Medulla oblongata (tissue), 1 donor: Measurements from ENCODE around the gene ADAM12.

Experiments
- DNase-seq: peaks from one replicate; pipeline ENCODE4 v3.0.0-alpha.2; 2015; ENCODE audit errors: extremely low spot score

ADAM12 gene

GRCh38 chr10:126314863-126315493 lies 73.3 kb downstream of the ADAM12 start:
- no peak for DNase-seq

DNA sequence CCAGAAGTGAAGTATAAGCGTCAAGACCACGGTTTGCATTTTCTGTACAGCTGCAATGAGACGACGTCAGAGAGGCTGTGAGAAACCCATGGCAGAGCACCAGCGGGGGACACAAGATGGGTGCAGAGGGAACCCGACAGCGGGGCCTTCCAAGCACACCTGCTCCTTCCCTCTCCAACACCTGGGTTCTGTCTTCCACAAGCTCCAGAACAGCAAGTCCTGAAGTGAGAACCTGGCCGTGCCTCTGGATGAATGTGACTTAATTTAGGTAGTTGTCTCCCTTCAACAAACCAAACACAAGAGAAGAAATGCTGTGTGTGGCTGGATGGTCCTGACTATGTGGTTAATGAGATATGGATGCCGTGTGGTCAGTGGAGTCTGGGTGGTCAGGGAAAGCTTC lies 76.1 kb downstream of the ADAM12 start:
- no peak for DNase-seq

DNA sequence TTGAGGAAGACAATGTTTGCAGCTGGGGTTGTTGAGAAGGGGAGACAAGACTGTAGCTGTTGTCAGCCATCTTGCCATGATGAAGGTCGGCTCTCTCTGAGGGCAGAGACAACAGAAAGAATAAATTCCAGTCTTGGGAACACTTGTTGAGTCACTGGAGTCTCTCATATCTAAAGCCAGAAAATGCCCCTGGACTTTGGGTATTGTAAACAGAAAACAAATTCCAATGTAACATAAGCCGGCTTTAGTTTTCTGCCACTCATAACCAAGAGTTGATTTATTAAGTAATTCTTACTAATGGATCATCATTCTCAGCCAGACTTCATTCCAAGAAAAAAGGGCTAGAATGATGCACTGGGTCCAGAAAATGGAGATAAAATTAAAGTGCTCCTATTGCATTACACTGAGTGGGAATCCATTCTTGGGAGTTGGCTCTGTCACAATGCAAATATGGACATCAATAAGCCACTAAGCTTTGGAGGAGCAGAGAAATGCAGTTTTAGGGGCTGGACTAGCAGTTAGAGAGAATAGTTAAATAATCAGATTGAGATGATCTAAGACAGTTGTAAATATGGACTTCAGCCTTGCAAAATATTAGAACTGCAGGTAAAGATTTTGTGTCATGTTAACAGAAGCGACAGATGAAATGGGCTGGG lies 78.9 kb downstream of the ADAM12 start:
- no peak for DNase-seq

DNA sequence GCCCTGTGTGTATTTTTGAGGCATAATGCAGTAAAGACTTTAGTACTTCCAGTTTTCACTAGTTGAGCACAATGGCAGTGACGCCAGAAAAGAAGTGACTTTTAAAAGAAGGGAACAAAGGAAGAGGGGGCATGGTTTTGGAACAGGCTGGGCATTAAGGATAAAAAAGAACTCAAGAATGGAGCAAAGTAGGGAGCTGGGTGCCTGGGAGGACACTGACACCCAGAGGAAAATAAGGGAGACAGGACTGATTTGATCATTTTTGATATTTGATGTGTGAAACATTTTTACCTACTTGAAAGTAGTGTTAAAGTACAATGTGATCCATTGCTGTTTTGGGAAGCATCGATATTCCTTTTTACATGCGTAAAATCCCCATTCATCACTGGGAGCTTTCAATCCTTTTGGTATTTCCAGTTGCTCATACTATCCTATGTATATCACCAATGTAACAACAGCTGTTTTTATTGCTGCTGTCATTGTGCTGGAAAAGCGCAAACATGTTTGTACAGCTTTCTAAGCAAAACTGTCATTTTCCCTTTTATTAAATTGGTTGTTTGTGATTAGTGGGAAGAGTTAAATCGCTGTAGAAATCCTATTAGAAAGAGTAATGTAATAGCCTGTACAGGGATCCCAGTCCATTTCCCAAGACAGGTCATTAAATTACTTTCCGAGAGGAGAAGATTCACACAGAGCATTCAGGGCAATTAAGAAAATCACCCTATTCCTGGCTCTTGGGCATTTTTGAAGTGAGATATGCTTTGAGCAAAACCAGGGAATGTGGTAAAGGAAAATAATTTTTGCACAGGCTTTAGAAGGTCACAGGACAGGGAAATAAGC lies 85.2 kb downstream of the ADAM12 start:
- peak; percentile 59 for DNase-seq

GRCh38 chr10:126302476-126302756 lies 85.9 kb downstream of the ADAM12 start:
- no peak for DNase-seq

GRCh38 chr10:126301701-126302475 lies 86.4 kb downstream of the ADAM12 start:
- no peak for DNase-seq

GRCh38 chr10:126294451-126294850 lies 93.8 kb downstream of the ADAM12 start:
- no peak for DNase-seq

DNA sequence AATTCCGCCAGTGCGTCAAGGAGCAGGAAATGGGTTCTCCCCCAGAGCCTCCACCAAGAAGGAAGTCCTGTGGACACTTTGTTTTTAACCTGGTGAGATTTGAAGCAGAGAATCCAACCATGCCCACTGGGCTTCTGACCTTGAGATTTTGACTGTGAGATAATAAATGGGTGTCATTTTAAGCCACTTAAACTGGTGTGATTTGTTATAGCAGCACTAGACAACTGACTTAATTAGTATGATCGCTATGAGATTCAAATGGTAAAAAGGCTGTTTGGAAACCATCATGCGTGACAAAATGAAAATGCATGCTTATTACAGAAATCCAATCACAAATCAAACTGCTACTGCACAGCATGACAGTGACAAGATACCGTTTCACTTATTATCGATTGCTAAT lies 98.0 kb downstream of the ADAM12 start:
- no peak for DNase-seq

DNA sequence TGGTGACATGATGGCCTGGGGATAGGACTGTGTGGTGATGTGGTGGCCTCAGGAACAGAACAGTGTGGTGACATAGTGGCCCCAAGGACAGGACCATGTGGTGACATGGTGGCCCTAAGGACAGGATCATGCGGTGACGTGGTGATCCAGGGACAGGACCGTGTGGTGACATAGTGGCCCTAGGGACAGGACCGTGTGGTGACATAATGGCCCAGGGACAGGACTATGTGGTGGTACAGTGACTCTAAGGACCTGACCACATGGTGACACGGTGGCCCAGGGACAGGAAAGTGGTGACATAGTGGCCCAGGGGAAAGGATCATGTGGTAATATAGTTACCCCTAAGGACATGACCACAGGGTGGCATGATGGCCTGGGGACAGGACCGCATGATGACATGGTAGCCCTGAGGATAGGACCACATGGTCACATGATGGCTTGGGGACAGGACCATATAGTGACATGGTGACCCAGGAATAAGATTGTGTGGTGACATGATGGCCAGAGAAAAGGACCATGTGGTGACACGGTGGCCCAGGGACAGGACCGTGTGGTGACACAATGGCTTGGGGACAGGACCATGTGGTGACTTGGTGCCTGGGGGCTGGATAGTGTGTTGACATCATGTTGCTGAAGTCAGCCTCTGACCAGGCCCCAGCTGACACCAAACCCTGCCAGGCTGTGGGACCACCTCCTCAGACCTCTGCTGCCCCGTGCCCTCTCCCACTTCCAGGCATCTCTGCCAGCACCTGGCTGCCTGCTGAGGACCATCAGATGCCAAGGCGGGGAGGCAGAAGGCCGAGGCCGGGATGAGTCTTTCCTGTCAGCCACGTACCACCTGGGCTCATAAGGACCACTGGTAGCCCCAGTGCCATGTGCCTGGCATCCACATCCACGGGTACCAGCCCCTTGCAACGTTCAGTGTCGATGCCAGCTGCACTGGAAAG lies 99.5 kb downstream of the ADAM12 start:
- DNase-seq: no peak

- DNase-seq: no peak
Observed at GRCh38 chr10:126286256-126286780, 102.0 kb downstream of the ADAM12 start.

DNA sequence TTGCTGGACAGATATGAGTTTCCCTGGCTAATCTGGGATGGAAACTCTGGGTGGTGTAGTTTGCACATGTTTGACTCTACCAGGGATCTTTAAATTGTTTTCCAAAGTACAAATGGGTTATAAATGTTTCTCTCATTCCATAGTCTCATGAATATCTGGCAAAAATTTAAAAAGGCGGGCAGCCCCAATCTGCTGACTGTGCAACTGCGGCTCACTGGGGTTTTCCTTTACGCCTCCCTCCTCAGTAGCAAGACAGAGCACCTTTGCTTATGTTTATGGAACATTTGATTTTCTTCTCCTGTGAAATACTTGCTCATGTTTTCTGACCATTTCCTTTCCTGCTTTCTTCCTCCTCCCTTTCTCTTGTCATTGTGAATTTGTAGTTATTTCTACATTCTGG lies 105.0 kb downstream of the ADAM12 start:
- no peak for DNase-seq

- no peak for DNase-seq
Observed at GRCh38 chr10:126278851-126279250, 109.4 kb downstream of the ADAM12 start.

GRCh38 chr10:126277181-126277580 lies 111.1 kb downstream of the ADAM12 start:
- no peak for DNase-seq

- no peak for DNase-seq
Observed at GRCh38 chr10:126272526-126272925, 115.8 kb downstream of the ADAM12 start.

DNA sequence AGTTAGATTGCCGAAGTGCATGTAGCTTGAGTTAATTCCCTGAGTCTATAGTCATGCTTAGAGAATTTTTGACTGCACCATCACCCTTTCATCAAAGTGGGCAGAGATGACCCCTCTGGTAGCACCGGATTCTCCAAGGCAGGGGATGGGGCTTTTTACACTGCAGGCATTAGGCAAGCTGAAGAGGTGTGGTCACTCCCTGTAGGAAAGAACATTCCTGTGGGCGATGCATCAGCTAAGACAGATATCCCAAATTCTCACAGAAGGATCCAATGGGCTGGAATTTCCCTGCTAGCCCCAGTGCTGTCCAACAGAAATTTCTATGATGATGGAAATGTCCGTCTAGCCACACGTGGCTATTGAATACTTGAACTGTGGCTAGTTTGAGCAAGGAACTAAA lies 118.2 kb downstream of the ADAM12 start:
- no peak for DNase-seq

GRCh38 chr10:126268013-126268920 lies 120.0 kb downstream of the ADAM12 start:
- DNase-seq: no peak

GRCh38 chr10:126264102-126265018 lies 123.9 kb downstream of the ADAM12 start:
- peak; percentile 22 for DNase-seq

DNA sequence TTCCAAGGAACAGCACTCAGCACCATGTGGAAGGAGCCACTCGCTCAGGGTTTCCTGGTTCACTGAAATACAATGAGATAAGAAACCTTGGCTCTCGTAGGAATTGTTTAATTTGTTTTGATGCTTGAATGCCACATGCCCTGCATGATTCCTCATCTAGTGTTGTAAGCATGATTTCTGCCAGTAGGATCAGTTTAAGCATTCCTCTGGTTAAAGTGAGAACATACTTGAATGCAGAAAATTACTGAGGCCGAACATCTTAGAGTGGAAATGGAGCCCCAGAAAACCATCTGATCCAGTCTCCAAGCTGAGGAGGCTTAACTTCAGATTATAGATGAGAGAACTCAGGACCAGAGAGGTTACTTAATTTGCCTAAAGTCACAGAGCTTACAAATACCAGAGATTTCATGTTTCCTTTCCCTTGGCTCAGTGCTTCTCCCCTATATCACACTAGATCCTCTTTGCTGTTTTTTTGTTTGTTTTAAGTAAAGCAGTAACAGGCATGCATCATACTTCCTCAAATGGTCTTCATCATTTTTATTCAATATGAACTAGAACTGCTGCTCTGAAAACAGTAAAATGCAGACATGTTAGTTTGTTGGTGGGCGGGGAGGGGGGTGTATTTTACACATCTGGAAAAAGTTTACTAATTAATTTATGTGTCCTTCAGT lies 125.1 kb downstream of the ADAM12 start:
- DNase-seq: no peak
